Measurements from ENCODE around the gene TRPM5.

GRCh38 chr11:2427721-2428321, 16.5 kb downstream of the TRPM5 start:
- TF ChIP-seq CTCF (IDR thresholded peaks at IDR 0.05) (no peak), POLR2AphosphoS5 (IDR thresholded peaks at IDR 0.05) (no peak)
